K562 (cell line): Measurements from ENCODE around the gene C2orf92. TPM values are rescaled to one million over a fixed set of nuclear protein-coding genes. Genes with fewer than 3 reads are reported as not detected.
A peak's percentile ranks its signal among the peaks of the same experiment; 100 is the strongest.

ENCODE experiments used
- ATAC-seq: fragments of 200-7000 bp; cut with Tn5 transposase; 3 replicates; pipeline ENCODE4 v1.9.1; 2020; ENCODE audit warnings: moderate library complexity
- BruUV-seq: library from RNA; stranded (reverse); fragments of 400-500 nt; replicated peaks from 2 replicates; lab custom pipeline; 2021; lab: Mats Ljungman, UMichigan
- CTCF ChIA-PET: fragments of 300-600 bp; formaldehyde crosslinking; extraction: SDS; loops from one replicate; lab custom pipeline; 2021; ENCODE audit warnings: low intra/inter-chr PET ratio; lab: Yijun Ruan, JAX
- POLR2A ChIA-PET: fragments of 300-600, 350-650 bp; sonication (Branson Sonifier 250); formaldehyde crosslinking; extraction: SDS; loops from one replicate; lab custom pipeline; 2021; ENCODE audit warnings: antibody characterized with exemption, inconsistent platforms; lab: Yijun Ruan, JAX
- DNase-seq, 4 experiments: peaks; one replicate each; pipeline versions ENCODE4 v3.0.0 to v3.0.0-alpha.2; 2011 to 2018; ENCODE audit warnings: low spot score in 3 of 4, mixed read lengths in 3 of 4; ENCODE audit errors: extremely low read depth in 1 of 4
- FAIRE-seq: peaks from 2 replicates; lab custom pipeline; 2011; peaks lifted over from hg19 to GRCh38; lab: Jason Lieb, UNC
- H2AFZ ChIP-seq: 2 replicates; pipeline ENCODE4 v1.6.0; 2011; ENCODE audit warnings: low read depth, low read length, control low read depth, inconsistent platforms
- H3K27ac ChIP-seq: fragments of 200-600 bp; 3 replicates; pipeline ENCODE4 v1.8.0; 2011; ENCODE audit warnings: low read depth, mild to moderate bottlenecking, control low read depth, inconsistent platforms, low read length, moderate library complexity, mixed read lengths; ENCODE audit errors: extremely low read depth
- H3K27me3 ChIP-seq, 2 experiments: fragments of 300-600 bp in 1 of 2; 2 replicates in 1 of 2; 3 replicates in 1 of 2; pipeline versions ENCODE4 v1.6.0 to v1.8.0; 2011; ENCODE audit warnings: inconsistent platforms in 2 of 2, low read length in 2 of 2, mild to moderate bottlenecking in 1 of 2, mixed read lengths in 1 of 2, moderate library complexity in 1 of 2; ENCODE audit not compliant: control insufficient read depth in 2 of 2, insufficient read depth in 2 of 2
- H3K36me3 ChIP-seq: fragments of 300-600 bp; 3 replicates; pipeline ENCODE4 v1.8.0; 2011; ENCODE audit warnings: mild to moderate bottlenecking, low read length, inconsistent platforms; ENCODE audit not compliant: control insufficient read depth, insufficient read depth
- H3K4me1 ChIP-seq, 2 experiments: fragments of 200-600 bp in 1 of 2; replicated peaks in 1 of 2; 2 replicates in 1 of 2; 3 replicates in 1 of 2; pipeline versions ENCODE4 v1.5.1 to v1.8.0; 2011; ENCODE audit warnings: inconsistent platforms in 2 of 2, low read length in 2 of 2, mild to moderate bottlenecking in 1 of 2, mixed read lengths in 1 of 2, moderate library complexity in 1 of 2; ENCODE audit not compliant: control insufficient read depth in 2 of 2, insufficient read depth in 2 of 2
- H3K4me2 ChIP-seq: 2 replicates; pipeline ENCODE4 v1.6.1; 2011; ENCODE audit warnings: low read length, control low read depth, inconsistent platforms, mixed read lengths; ENCODE audit not compliant: insufficient read depth
- H3K4me3 ChIP-seq: fragments of 200-600 bp; sonication (generic), shearing (Covaris generic); 2 replicates; pipeline ENCODE4 v1.5.1; 2016; ENCODE audit warnings: control low read depth, inconsistent platforms
- H3K79me2 ChIP-seq: fragments of 200-600 bp; 3 replicates; pipeline ENCODE4 v1.8.0; 2011; ENCODE audit warnings: low read length, inconsistent platforms; ENCODE audit not compliant: control insufficient read depth, insufficient read depth
- H3K9ac ChIP-seq, 2 experiments: 2 replicates each; pipeline versions ENCODE4 v1.6.0 to v1.6.1; 2011; ENCODE audit warnings: low read depth in 2 of 2, low read length in 2 of 2, control low read depth in 1 of 2, inconsistent platforms in 1 of 2, mild to moderate bottlenecking in 1 of 2, mixed read lengths in 1 of 2; ENCODE audit not compliant: insufficient read depth in 1 of 2
- H3K9me1 ChIP-seq: one replicate; pipeline ENCODE4 v1.6.0; 2011; ENCODE audit warnings: inconsistent platforms, mild to moderate bottlenecking, low read length, moderate library complexity; ENCODE audit not compliant: control insufficient read depth, insufficient read depth
- H3K9me3 ChIP-seq: replicated peaks from 2 replicates; pipeline ENCODE4 v1.5.1; 2011; ENCODE audit warnings: low read depth, low read length, inconsistent platforms; ENCODE audit not compliant: control insufficient read depth, insufficient read depth
- H4K20me1 ChIP-seq: replicated peaks from 2 replicates; pipeline ENCODE4 v1.6.1; 2011; ENCODE audit warnings: low read length, inconsistent platforms, mixed read lengths; ENCODE audit not compliant: control insufficient read depth, insufficient read depth
- L3MBTL2 ChIP-seq: fragments of 450-650 bp; IDR thresholded peaks from 2 replicates; pipeline ENCODE4 v1.6.1; 2016; ENCODE audit warnings: mild to moderate bottlenecking, moderate library complexity
- POLR2G ChIP-seq: fragments of 200-400 bp; formaldehyde crosslinking; IDR thresholded peaks from 2 replicates; pipeline ENCODE4 v1.6.1; 2017; ENCODE audit warnings: low read depth, mild to moderate bottlenecking, antibody characterized with exemption, low read length, moderate library complexity
- PTTG1 ChIP-seq: fragments of 450-650 bp; IDR thresholded peaks from 2 replicates; pipeline ENCODE4 v1.6.1; 2016; ENCODE audit warnings: low read depth, mild to moderate bottlenecking, missing genetic modification characterization, missing compliant biosample characterization
- SPI1 ChIP-seq: IDR thresholded peaks from 2 replicates; pipeline ENCODE4 v1.6.1; 2011; ENCODE audit warnings: low read depth, low read length, control low read depth, borderline replicate concordance
- TCF7L2 ChIP-seq: fragments of 150-350 bp; IDR thresholded peaks from 2 replicates; pipeline ENCODE4 v1.6.1; 2016; ENCODE audit warnings: low read depth, mild to moderate bottlenecking, low read length, moderate library complexity
- ZFP30 ChIP-seq: fragments of 250-450 bp; sonication (Bioruptor Pico); IDR thresholded peaks from 2 replicates; pipeline ENCODE4 v1.8.0; 2022; ENCODE audit warnings: moderate library complexity, mild to moderate bottlenecking, inconsistent platforms, borderline replicate concordance
- ZNF695 ChIP-seq: fragments of 450-650 bp; formaldehyde crosslinking; IDR thresholded peaks from 2 replicates; pipeline ENCODE4 v1.4.0; 2020; ENCODE audit warnings: mild to moderate bottlenecking, moderate library complexity
- WGBS: fragments of 100-300 bp; shearing (Covaris generic); methylation state at CpG from one replicate; pipeline ENCODE4 v1.1.6; 2016; ENCODE audit warnings: low coverage, mixed read lengths; ENCODE audit not compliant: insufficient coverage; ENCODE audit errors: missing lambda C conversion rate; 5-methylcytosine and 5-hydroxymethylcytosine counted together
- in situ Hi-C: fragments of 300-500 bp; cut with MboI; formaldehyde crosslinking; loops from 4 replicates; pipeline ENCODE4 v1.15.0; 2018; ENCODE audit warnings: inconsistent platforms, mixed read lengths
- intact Hi-C: fragments of 100-400 bp; cut with micrococcal nuclease; formaldehyde crosslinking; loops from 2 replicates; pipeline ENCODE4 v1.14.2; 2022
- polyA plus RNA-seq, 8 experiments: library from polyadenylated mRNA; depleted of rRNA in 4 of 8; stranded (reverse) in 5 of 8; unstranded in 3 of 8; fragments of >200 nt; fragmentation: Nextera tagmentation in 2 of 8; fragmentation: Illumina TruSeq in 1 of 8; extraction: Ambion mirVana in 2 of 8; extraction: Trizol in 1 of 8; gene quantifications; 2 replicates each; pipeline versions ENCODE4 v1.2.1 to v1.2.3, GENCODE V29; 2011 to 2014; ENCODE audit warnings: inconsistent platforms in 1 of 8, missing spikeins in 1 of 8
- total RNA-seq, 7 experiments: library from RNA; depleted of rRNA in 6 of 7; stranded (reverse); fragments of >200 nt in 6 of 7; fragmentation: Illumina TruSeq in 2 of 7; extraction: Trizol in 2 of 7; gene quantifications; 2 replicates each; pipeline versions ENCODE4 v1.2.1 to v1.2.3, GENCODE V29; 2011 to 2021; ENCODE audit warnings: low replicate concordance in 1 of 7
- TF ChIP-seq, protein P1 (sequence below): fragments of 250-450 bp; sonication (Bioruptor Pico); IDR thresholded peaks from 2 replicates; pipeline ENCODE4 v1.9.0; 2021; ENCODE audit warnings: mild to moderate bottlenecking, inconsistent platforms
- TF ChIP-seq, protein P2 (sequence below), 2 experiments: IDR thresholded peaks; 2 replicates each; pipeline ENCODE4 v1.6.1; 2011; ENCODE audit warnings: borderline replicate concordance in 1 of 2, control low read depth in 1 of 2, low read depth in 1 of 2, low read length in 1 of 2, mild to moderate bottlenecking in 1 of 2, mixed read lengths in 1 of 2, moderate library complexity in 1 of 2; ENCODE audit not compliant: insufficient read depth in 1 of 2, insufficient read length in 1 of 2, poor library complexity in 1 of 2, severe bottlenecking in 1 of 2; ENCODE audit errors: extremely low read depth in 1 of 2
- TF ChIP-seq, protein P3 (sequence below): fragments of 450-650 bp; IDR thresholded peaks from 2 replicates; pipeline ENCODE4 v1.6.1; 2018; ENCODE audit not compliant: partially characterized antibody

Gene C2orf92
- total and polyA plus RNA-seq, 9 of the 15 experiments (the other 6 are each of a cell fraction or from before 2014, with no cell fraction given), result 0.65 to 6.8 (median 3.6) TPM

DNA sequence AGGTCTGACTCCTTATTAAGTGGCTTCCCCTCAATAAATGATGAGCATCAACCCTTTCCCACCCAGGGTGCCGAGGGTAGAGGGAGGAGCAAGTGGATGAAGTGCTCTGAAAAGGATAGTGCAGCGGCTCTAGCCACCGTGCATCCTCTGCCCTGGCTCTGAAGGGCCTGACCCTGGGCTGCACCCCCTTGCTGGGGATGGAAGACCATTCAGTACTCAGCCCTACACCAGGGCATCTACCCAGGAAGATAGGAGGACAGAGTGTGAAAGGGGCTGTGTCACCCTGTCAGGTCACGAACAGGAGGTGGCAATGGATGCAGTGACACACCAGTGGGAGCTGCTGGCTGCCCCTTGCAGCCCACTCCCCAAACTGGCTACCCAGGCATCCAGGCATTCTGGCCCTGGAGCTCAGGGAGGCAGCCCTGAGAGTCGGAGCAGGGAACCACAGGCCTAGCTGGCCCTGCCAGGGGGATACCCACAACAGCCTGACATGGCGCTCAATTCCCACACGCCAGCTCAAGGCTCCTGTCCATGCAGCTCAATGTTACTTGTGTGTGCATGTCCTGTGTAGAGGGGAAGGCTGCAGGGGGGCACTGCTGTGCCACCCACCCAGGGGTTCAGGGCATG lies 13.3 kb upstream of the C2orf92 start (continued):
- TF ChIP-seq, protein P1, sequence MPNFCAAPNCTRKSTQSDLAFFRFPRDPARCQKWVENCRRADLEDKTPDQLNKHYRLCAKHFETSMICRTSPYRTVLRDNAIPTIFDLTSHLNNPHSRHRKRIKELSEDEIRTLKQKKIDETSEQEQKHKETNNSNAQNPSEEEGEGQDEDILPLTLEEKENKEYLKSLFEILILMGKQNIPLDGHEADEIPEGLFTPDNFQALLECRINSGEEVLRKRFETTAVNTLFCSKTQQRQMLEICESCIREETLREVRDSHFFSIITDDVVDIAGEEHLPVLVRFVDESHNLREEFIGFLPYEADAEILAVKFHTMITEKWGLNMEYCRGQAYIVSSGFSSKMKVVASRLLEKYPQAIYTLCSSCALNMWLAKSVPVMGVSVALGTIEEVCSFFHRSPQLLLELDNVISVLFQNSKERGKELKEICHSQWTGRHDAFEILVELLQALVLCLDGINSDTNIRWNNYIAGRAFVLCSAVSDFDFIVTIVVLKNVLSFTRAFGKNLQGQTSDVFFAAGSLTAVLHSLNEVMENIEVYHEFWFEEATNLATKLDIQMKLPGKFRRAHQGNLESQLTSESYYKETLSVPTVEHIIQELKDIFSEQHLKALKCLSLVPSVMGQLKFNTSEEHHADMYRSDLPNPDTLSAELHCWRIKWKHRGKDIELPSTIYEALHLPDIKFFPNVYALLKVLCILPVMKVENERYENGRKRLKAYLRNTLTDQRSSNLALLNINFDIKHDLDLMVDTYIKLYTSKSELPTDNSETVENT (CRISPR knock-in tag), result no peak
- TF ChIP-seq PTTG1 (tag) (no peak), POLR2G (peak; percentile 52; the same call in 1 of the 2 replicates)

DNA sequence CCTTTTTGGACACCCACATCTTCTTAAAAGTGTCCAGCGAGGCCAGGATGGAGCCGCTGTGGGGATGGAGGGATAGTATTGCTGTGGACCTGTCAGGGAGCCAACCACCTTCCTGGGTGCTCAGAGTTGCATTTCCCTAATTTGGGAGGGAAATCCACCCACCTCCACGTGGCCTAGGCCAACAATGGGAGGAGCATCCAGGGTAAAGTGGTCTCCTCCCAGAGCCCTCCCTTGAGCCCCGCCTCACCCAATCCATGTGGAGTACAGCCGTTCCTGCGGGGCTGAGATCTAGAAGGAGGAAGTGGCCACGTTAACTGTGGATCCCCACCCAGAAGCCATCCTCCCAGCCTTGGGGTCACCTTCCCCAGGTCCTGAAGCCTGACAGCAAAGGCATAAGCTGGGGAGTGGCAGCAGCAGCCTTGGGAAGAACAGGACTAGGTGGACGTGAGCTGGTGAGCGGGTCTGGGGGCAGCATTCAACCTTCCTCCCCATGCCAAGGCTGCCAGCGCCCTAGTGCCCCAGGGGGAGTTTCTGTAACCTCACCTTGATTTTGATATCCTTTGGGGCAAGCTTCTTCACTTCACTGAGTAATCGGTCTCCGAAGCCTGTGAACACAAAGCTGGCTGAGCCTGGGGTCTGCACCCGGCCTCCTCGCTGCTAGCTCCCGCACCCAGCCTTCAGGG lies 12.5 kb upstream of the C2orf92 start:
- intact Hi-C loops (no loop called here), in situ Hi-C loops (no loop called here)
- H2AFZ ChIP-seq, result no peak overlapping the region
- no peaks in the 10 kb centered on the region for H3K9me3 ChIP-seq
- no peak overlapping the region for H3K4me3 ChIP-seq
- FAIRE-seq, result no peak
- H3K79me2 ChIP-seq, result peaks cover 23% of the 10 kb centered on the region
- H3K36me3 ChIP-seq, result peaks cover 61% of the 10 kb centered on the region; the same call in 2 of the 3 replicates
- no peaks in the 10 kb centered on the region; the same call in 1 of the 2 replicates for H4K20me1 ChIP-seq
- no peak overlapping the region for H3K4me2 ChIP-seq
- BruUV-seq, result no TSS peak
- DNase-seq, result peak; percentile 29 to 49 (median 38)
- peaks cover 12 to 49% of the 10 kb centered on the region in 2 experiments; a peak in 4 of 5 replicates for H3K4me1 ChIP-seq
- ATAC-seq, result peak; percentile 21
- 68% methylated on average over 15 of the region's 15 CpGs for WGBS
- H3K9ac ChIP-seq, result peak overlapping the region in 1 of 2 experiments; percentile 60; a peak in 2 of 4 replicates
- no peaks in the 10 kb centered on the region for H3K27me3 ChIP-seq
- H3K9me1 ChIP-seq, result peaks cover 5% of the 10 kb centered on the region
- CTCF ChIA-PET, result no interaction called here
- POLR2A ChIA-PET, result interaction anchor here (0.6 to 1.3 kb wide), 7 partner anchors 8 to 101 kb away, joined by 3 to 8 read pairs (median 3); partner anchors contain the start of gene COX5B
- no peak overlapping the region for H3K27ac ChIP-seq
- TF ChIP-seq ZFP30, result no peak
- TF ChIP-seq SPI1, result peak; percentile 84
- no peak for TF ChIP-seq ZNF695
- TF ChIP-seq TCF7L2, result no peak
- TF ChIP-seq L3MBTL2, result peak; percentile 48; the same call in 1 of the 2 replicates
- TF ChIP-seq, protein P2, sequence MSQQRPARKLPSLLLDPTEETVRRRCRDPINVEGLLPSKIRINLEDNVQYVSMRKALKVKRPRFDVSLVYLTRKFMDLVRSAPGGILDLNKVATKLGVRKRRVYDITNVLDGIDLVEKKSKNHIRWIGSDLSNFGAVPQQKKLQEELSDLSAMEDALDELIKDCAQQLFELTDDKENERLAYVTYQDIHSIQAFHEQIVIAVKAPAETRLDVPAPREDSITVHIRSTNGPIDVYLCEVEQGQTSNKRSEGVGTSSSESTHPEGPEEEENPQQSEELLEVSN (IDR thresholded peaks at IDR 0.05; ENCODE audit: borderline replicate concordance in 1 of 2, extremely low read depth in 1 of 2, insufficient read depth in 1 of 2, insufficient read length in 1 of 2, low read depth in 1 of 2, low read length in 1 of 2, poor library complexity in 1 of 2, severe bottlenecking in 1 of 2), result peak; percentile 58 to 75
- TF ChIP-seq, protein P3, sequence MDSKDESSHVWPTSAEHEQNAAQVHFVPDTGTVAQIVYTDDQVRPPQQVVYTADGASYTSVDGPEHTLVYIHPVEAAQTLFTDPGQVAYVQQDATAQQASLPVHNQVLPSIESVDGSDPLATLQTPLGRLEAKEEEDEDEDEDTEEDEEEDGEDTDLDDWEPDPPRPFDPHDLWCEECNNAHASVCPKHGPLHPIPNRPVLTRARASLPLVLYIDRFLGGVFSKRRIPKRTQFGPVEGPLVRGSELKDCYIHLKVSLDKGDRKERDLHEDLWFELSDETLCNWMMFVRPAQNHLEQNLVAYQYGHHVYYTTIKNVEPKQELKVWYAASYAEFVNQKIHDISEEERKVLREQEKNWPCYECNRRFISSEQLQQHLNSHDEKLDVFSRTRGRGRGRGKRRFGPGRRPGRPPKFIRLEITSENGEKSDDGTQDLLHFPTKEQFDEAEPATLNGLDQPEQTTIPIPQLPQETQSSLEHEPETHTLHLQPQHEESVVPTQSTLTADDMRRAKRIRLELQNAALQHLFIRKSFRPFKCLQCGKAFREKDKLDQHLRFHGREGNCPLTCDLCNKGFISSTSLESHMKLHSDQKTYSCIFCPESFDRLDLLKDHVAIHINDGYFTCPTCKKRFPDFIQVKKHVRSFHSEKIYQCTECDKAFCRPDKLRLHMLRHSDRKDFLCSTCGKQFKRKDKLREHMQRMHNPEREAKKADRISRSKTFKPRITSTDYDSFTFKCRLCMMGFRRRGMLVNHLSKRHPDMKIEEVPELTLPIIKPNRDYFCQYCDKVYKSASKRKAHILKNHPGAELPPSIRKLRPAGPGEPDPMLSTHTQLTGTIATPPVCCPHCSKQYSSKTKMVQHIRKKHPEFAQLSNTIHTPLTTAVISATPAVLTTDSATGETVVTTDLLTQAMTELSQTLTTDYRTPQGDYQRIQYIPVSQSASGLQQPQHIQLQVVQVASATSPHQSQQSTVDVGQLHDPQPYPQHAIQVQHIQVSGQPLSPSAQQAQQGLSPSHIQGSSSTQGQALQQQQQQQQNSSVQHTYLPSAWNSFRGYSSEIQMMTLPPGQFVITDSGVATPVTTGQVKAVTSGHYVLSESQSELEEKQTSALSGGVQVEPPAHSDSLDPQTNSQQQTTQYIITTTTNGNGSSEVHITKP, result peak; percentile 68
